ENCODE measurements around the gene BRMS1L. TPM values are rescaled to one million over a fixed set of nuclear protein-coding genes. Genes with fewer than 3 reads are reported as not detected.
A peak's percentile ranks its signal among the peaks of the same experiment; 100 is the strongest.

The BRMS1L gene
- total and polyA plus RNA-seq, 2 of the 13 experiments (the other 11 are each of a cell fraction or from before 2014, with no cell fraction given), result 21.1 to 23.8 TPM

DNA sequence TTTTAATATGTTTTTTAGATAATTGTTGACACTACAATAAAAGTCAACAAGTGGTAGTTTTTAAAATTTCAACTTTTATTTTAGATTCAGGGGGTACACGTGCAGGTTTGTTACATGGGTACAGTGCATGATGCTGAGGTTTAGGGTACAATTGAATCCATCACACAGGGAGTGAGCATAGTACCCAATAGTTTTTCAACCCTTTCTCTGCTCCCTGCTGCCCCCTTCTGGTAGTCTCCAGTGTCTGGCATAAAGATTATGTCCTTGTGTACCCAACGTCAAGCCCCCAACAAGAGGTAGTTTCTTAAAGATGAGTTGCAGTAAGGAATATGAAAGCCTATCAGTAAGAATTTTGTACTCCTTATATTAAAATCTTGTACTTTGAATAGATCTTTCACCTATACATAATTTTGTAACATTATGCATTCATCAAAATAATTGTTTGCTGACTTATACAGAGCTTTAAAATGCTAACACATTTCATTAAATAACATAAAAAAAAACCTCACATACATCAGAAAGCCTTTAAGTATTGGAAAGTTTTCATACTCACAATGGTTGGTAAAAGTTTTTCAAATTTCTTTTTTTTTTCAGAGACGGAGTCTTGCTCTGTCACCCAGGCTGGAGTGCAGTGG, 11.7 kb upstream of the BRMS1L start (continued):
- TF ChIP-seq, protein P1, sequence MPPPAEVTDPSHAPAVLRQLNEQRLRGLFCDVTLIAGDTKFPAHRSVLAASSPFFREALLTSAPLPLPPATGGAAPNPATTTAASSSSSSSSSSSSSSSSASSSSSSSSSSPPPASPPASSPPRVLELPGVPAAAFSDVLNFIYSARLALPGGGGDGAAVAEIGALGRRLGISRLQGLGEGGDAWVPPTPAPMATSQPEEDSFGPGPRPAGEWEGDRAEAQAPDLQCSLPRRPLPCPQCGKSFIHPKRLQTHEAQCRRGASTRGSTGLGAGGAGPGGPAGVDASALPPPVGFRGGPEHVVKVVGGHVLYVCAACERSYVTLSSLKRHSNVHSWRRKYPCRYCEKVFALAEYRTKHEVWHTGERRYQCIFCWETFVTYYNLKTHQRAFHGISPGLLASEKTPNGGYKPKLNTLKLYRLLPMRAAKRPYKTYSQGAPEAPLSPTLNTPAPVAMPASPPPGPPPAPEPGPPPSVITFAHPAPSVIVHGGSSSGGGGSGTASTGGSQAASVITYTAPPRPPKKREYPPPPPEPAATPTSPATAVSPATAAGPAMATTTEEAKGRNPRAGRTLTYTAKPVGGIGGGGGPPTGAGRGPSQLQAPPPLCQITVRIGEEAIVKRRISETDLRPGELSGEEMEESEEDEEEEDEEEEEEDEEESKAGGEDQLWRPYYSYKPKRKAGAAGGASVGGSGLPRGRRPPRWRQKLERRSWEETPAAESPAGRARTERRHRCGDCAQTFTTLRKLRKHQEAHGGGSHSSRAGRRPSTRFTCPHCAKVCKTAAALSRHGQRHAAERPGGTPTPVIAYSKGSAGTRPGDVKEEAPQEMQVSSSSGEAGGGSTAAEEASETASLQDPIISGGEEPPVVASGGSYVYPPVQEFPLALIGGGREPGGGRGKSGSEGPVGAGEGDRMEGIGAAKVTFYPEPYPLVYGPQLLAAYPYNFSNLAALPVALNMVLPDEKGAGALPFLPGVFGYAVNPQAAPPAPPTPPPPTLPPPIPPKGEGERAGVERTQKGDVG (CRISPR knock-in tag; IDR thresholded peaks at IDR 0.05; ENCODE audit: borderline replicate concordance), result no peak
- TF ChIP-seq SCMH1 (CRISPR knock-in tag; IDR thresholded peaks at IDR 0.05; ENCODE audit: borderline replicate concordance) (no peak), JUNB (CRISPR knock-in tag; IDR thresholded peaks at IDR 0.05; ENCODE audit: borderline replicate concordance) (no peak), ZNF550 (CRISPR knock-in tag; IDR thresholded peaks at IDR 0.05; ENCODE audit: borderline replicate concordance) (no peak), RELA (CRISPR knock-in tag; IDR thresholded peaks at IDR 0.05) (no peak), IKZF1 (IDR thresholded peaks at IDR 0.05) (no peak), RNF2 (conservative IDR thresholded peaks at IDR 0.05; ENCODE audit: low read depth) (no peak), RCOR2 (CRISPR knock-in tag; IDR thresholded peaks at IDR 0.05) (no peak), ZNF136 (CRISPR knock-in tag; IDR thresholded peaks at IDR 0.05; ENCODE audit: low read depth) (0 out of 2 replicates have a peak, but pooled peaks have one; percentile 32), ZNF567 (CRISPR knock-in tag; IDR thresholded peaks at IDR 0.05; ENCODE audit: borderline replicate concordance) (no peak), FOXA3 (CRISPR knock-in tag; IDR thresholded peaks at IDR 0.05) (peak; percentile 67; the same call in 1 of the 2 replicates), MAF1 (CRISPR knock-in tag; IDR thresholded peaks at IDR 0.05; ENCODE audit: borderline replicate concordance) (no peak), ZNF430 (CRISPR knock-in tag; IDR thresholded peaks at IDR 0.05) (no peak)
- TF ChIP-seq, protein P2, sequence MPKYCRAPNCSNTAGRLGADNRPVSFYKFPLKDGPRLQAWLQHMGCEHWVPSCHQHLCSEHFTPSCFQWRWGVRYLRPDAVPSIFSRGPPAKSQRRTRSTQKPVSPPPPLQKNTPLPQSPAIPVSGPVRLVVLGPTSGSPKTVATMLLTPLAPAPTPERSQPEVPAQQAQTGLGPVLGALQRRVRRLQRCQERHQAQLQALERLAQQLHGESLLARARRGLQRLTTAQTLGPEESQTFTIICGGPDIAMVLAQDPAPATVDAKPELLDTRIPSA (CRISPR knock-in tag; IDR thresholded peaks at IDR 0.05; ENCODE audit: borderline replicate concordance), result no peak
- TF ChIP-seq, protein P3, sequence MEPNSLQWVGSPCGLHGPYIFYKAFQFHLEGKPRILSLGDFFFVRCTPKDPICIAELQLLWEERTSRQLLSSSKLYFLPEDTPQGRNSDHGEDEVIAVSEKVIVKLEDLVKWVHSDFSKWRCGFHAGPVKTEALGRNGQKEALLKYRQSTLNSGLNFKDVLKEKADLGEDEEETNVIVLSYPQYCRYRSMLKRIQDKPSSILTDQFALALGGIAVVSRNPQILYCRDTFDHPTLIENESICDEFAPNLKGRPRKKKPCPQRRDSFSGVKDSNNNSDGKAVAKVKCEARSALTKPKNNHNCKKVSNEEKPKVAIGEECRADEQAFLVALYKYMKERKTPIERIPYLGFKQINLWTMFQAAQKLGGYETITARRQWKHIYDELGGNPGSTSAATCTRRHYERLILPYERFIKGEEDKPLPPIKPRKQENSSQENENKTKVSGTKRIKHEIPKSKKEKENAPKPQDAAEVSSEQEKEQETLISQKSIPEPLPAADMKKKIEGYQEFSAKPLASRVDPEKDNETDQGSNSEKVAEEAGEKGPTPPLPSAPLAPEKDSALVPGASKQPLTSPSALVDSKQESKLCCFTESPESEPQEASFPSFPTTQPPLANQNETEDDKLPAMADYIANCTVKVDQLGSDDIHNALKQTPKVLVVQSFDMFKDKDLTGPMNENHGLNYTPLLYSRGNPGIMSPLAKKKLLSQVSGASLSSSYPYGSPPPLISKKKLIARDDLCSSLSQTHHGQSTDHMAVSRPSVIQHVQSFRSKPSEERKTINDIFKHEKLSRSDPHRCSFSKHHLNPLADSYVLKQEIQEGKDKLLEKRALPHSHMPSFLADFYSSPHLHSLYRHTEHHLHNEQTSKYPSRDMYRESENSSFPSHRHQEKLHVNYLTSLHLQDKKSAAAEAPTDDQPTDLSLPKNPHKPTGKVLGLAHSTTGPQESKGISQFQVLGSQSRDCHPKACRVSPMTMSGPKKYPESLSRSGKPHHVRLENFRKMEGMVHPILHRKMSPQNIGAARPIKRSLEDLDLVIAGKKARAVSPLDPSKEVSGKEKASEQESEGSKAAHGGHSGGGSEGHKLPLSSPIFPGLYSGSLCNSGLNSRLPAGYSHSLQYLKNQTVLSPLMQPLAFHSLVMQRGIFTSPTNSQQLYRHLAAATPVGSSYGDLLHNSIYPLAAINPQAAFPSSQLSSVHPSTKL (CRISPR knock-in tag; IDR thresholded peaks at IDR 0.05), result peak; percentile 52; the same call in 1 of the 2 replicates
- TF ChIP-seq, protein P4, sequence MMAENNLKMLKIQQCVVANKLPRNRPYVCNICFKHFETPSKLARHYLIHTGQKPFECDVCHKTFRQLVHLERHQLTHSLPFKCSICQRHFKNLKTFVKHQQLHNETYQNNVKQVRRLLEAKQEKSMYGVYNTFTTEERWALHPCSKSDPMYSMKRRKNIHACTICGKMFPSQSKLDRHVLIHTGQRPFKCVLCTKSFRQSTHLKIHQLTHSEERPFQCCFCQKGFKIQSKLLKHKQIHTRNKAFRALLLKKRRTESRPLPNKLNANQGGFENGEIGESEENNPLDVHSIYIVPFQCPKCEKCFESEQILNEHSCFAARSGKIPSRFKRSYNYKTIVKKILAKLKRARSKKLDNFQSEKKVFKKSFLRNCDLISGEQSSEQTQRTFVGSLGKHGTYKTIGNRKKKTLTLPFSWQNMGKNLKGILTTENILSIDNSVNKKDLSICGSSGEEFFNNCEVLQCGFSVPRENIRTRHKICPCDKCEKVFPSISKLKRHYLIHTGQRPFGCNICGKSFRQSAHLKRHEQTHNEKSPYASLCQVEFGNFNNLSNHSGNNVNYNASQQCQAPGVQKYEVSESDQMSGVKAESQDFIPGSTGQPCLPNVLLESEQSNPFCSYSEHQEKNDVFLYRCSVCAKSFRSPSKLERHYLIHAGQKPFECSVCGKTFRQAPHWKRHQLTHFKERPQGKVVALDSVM (CRISPR knock-in tag; IDR thresholded peaks at IDR 0.05), result no peak
- TF ChIP-seq, protein P5, sequence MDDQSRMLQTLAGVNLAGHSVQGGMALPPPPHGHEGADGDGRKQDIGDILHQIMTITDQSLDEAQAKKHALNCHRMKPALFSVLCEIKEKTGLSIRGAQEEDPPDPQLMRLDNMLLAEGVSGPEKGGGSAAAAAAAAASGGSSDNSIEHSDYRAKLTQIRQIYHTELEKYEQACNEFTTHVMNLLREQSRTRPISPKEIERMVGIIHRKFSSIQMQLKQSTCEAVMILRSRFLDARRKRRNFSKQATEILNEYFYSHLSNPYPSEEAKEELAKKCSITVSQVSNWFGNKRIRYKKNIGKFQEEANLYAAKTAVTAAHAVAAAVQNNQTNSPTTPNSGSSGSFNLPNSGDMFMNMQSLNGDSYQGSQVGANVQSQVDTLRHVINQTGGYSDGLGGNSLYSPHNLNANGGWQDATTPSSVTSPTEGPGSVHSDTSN (CRISPR knock-in tag; IDR thresholded peaks at IDR 0.05; ENCODE audit: borderline replicate concordance), result no peak

Data from HepG2 (cell line).